Smooth muscle cell (in vitro differentiated cells): Measurements from ENCODE around the gene SMIM33. TPM values are rescaled to one million over a fixed set of nuclear protein-coding genes. Genes with fewer than 3 reads are reported as not detected.
"Not testable (repeated sequence)": the region's sequence is repeated elsewhere in the genome, so short reads cannot be mapped to it uniquely, and the experiment has no call there.

Experiments used
- DNase-seq: peaks from one replicate; lab custom pipeline; 2025; ENCODE audit not compliant: unreplicated experiment; lab: John Stamatoyannopoulos, UW
- H2AFZ ChIP-seq: fragments of 200-600 bp; sonication (generic); 2 replicates; pipeline ENCODE4 v1.6.0; 2016; ENCODE audit warnings: antibody characterized with exemption, low read depth, mild to moderate bottlenecking
- H3F3A ChIP-seq: fragments of 200-600 bp; sonication (generic); 2 replicates; pipeline ENCODE4 v1.6.0; 2017; ENCODE audit warnings: antibody characterized with exemption, low read depth
- H3K27ac ChIP-seq: fragments of 200-600 bp; sonication (generic); 2 replicates; pipeline ENCODE4 v1.5.1; 2016; ENCODE audit warnings: low read depth, mild to moderate bottlenecking
- H3K27me3 ChIP-seq: fragments of 200-600 bp; sonication (generic); 2 replicates; pipeline ENCODE4 v1.6.1; 2016; ENCODE audit warnings: low read depth, mild to moderate bottlenecking
- H3K36me3 ChIP-seq: fragments of 200-600 bp; sonication (generic); 2 replicates; pipeline ENCODE4 v1.5.1; 2016; ENCODE audit warnings: low read depth
- H3K4me1 ChIP-seq: fragments of 200-600 bp; sonication (generic); 2 replicates; pipeline ENCODE4 v1.5.1; 2016; ENCODE audit warnings: low read depth
- H3K4me2 ChIP-seq: fragments of 200-600 bp; sonication (generic); 2 replicates; pipeline ENCODE4 v1.6.0; 2016; ENCODE audit warnings: mild to moderate bottlenecking
- H3K4me3 ChIP-seq: fragments of 200-600 bp; sonication (generic); 2 replicates; pipeline ENCODE4 v1.5.1; 2016; ENCODE audit warnings: mild to moderate bottlenecking
- H3K79me2 ChIP-seq: fragments of 200-600 bp; sonication (generic); 2 replicates; pipeline ENCODE4 v1.6.0; 2016; ENCODE audit warnings: low read depth, mild to moderate bottlenecking
- H3K9ac ChIP-seq: fragments of 200-600 bp; sonication (generic); 2 replicates; pipeline ENCODE4 v1.6.0; 2016; ENCODE audit warnings: low read depth
- H3K9me3 ChIP-seq: fragments of 200-600 bp; sonication (generic); replicated peaks from 2 replicates; pipeline ENCODE4 v1.5.1; 2016; ENCODE audit warnings: low read depth
- H4K20me1 ChIP-seq: fragments of 200-600 bp; sonication (generic); 2 replicates; pipeline ENCODE4 v1.6.0; 2016; ENCODE audit warnings: low read depth
- CTCF ChIP-seq: fragments of 200-600 bp; sonication (generic); IDR thresholded peaks from 2 replicates; pipeline ENCODE4 v1.5.1; 2017; ENCODE audit warnings: borderline replicate concordance, mild to moderate bottlenecking, antibody characterized with exemption; ENCODE audit not compliant: insufficient read depth, poor library complexity, severe bottlenecking
- WGBS: methylation state at CpG from one replicate; pipeline ENCODE4 v1.1.7; 2016; ENCODE audit warnings: low lambda C conversion rate; 5-methylcytosine and 5-hydroxymethylcytosine counted together
- polyA plus RNA-seq: library from polyadenylated mRNA; unstranded; fragments of >200 nt; fragmentation: Nextera tagmentation; extraction: Ambion mirVana; gene quantifications from 2 replicates; pipeline ENCODE4 v1.2.1, GENCODE V29; 2016
- total RNA-seq: library from RNA; depleted of rRNA; stranded (reverse); fragments of >200 nt; gene quantifications from 2 replicates; pipeline ENCODE4 v1.2.3, GENCODE V29; 2014

Gene SMIM33
- total and polyA plus RNA-seq, 2 experiments from 2014 or later, result not detected

- Histone ChIP-seq H3K27ac (no peak overlapping the region), H3K9ac (no peak overlapping the region), H3K4me3 (no peak overlapping the region), H3K4me1 (peaks cover 21% of the 10 kb centered on the region), H4K20me1 (no peaks in the 10 kb centered on the region), H2AFZ (no peak overlapping the region), H3K9me3 (no peaks in the 10 kb centered on the region), H3K79me2 (no peaks in the 10 kb centered on the region), H3K4me2 (no peak overlapping the region), H3K36me3 (no peaks in the 10 kb centered on the region), H3F3A (no peaks in the 10 kb centered on the region), H3K27me3 (no peaks in the 10 kb centered on the region)
- DNase-seq, result no peak
- WGBS, result 78% methylated on average over 12 of the region's 13 CpGs
- no peak for TF ChIP-seq CTCF
Observed at GRCh38 chr5:139474890-139475791, 4.3 kb downstream of the SMIM33 start.

- no peaks in the 10 kb centered on the region for H4K20me1 ChIP-seq
- no peak for TF ChIP-seq CTCF
- no peaks in the 10 kb centered on the region for H3K9me3 ChIP-seq
- no peak overlapping the region for H2AFZ ChIP-seq
- no peak overlapping the region for H3K4me2 ChIP-seq
- H3K4me1 ChIP-seq, result peaks cover 21% of the 10 kb centered on the region
- H3K27ac ChIP-seq, result no peak overlapping the region
- H3K9ac ChIP-seq, result no peak overlapping the region
- no peaks in the 10 kb centered on the region for H3K79me2 ChIP-seq
- WGBS, result 92% methylated on average over 10 of the region's 13 CpGs
- DNase-seq, result no peak
- no peaks in the 10 kb centered on the region for H3K27me3 ChIP-seq
- H3K36me3 ChIP-seq, result no peaks in the 10 kb centered on the region
- no peaks in the 10 kb centered on the region for H3F3A ChIP-seq
- H3K4me3 ChIP-seq, result no peak overlapping the region
Observed at GRCh38 chr5:139475865-139476617, 5.2 kb downstream of the SMIM33 start.

- H3K27me3 ChIP-seq, H4K20me1 ChIP-seq, H3K4me2 ChIP-seq, H3K4me1 ChIP-seq, H3K4me3 ChIP-seq, H3K9me3 ChIP-seq, H3K9ac ChIP-seq, H3K27ac ChIP-seq, H3K36me3 ChIP-seq, H2AFZ ChIP-seq, H3F3A ChIP-seq, H3K79me2 ChIP-seq, DNase-seq: not testable (repeated sequence)
- 73% methylated on average over 9 of the region's 9 CpGs for WGBS
Observed at GRCh38 chr5:139478657-139479423, 8.0 kb downstream of the SMIM33 start.

- not testable (repeated sequence) for H3K36me3 ChIP-seq, DNase-seq, H3F3A ChIP-seq, H3K4me2 ChIP-seq, H3K27me3 ChIP-seq, H4K20me1 ChIP-seq, H3K9me3 ChIP-seq, H3K9ac ChIP-seq, H2AFZ ChIP-seq, H3K4me1 ChIP-seq, H3K4me3 ChIP-seq, H3K79me2 ChIP-seq, H3K27ac ChIP-seq
- WGBS, result 99% methylated on average over 4 of the region's 4 CpGs
Observed at GRCh38 chr5:139479729-139480128, 8.9 kb downstream of the SMIM33 start.
